ENCODE measurements around the gene DPF1.

Gene DPF1

GRCh38 chr19:38168637-38169036, 55.4 kb downstream of the DPF1 start:
- no peak overlapping the region for H3K4me3 ChIP-seq (ENCODE audit: low read depth, low read length)

- H3K4me3 ChIP-seq (ENCODE audit: low read depth, low read length), result no peak overlapping the region
Measured at GRCh38 chr19:38165335-38165734, 58.7 kb downstream of the DPF1 start.

- H3K4me3 ChIP-seq (ENCODE audit: low read depth, low read length), result no peak overlapping the region
Measured at GRCh38 chr19:38164526-38164925, 59.5 kb downstream of the DPF1 start.

- no peak overlapping the region for H3K4me3 ChIP-seq (ENCODE audit: low read depth, low read length)
Measured at GRCh38 chr19:38163419-38164290, 60.4 kb downstream of the DPF1 start.

- H3K4me3 ChIP-seq (ENCODE audit: low read depth, low read length), result no peak overlapping the region
Measured at GRCh38 chr19:38162632-38163031, 61.4 kb downstream of the DPF1 start.

GRCh38 chr19:38162094-38162493, 61.9 kb downstream of the DPF1 start:
- no peak overlapping the region for H3K4me3 ChIP-seq (ENCODE audit: low read depth, low read length)
